GM18519 (cell line): Measurements from ENCODE around the gene NME2.
"Not testable (repeated sequence)": the region's sequence is repeated elsewhere in the genome, so short reads cannot be mapped to it uniquely, and the experiment has no call there.

ENCODE experiments used
- ATAC-seq: cut with Tn5 transposase; IDR thresholded peaks from one replicate; pipeline ENCODE4 v1.9.1; 2021; ENCODE audit warnings: mild to moderate bottlenecking, moderate library complexity; ENCODE audit not compliant: unreplicated experiment, low FRiP score

The NME2 gene

DNA sequence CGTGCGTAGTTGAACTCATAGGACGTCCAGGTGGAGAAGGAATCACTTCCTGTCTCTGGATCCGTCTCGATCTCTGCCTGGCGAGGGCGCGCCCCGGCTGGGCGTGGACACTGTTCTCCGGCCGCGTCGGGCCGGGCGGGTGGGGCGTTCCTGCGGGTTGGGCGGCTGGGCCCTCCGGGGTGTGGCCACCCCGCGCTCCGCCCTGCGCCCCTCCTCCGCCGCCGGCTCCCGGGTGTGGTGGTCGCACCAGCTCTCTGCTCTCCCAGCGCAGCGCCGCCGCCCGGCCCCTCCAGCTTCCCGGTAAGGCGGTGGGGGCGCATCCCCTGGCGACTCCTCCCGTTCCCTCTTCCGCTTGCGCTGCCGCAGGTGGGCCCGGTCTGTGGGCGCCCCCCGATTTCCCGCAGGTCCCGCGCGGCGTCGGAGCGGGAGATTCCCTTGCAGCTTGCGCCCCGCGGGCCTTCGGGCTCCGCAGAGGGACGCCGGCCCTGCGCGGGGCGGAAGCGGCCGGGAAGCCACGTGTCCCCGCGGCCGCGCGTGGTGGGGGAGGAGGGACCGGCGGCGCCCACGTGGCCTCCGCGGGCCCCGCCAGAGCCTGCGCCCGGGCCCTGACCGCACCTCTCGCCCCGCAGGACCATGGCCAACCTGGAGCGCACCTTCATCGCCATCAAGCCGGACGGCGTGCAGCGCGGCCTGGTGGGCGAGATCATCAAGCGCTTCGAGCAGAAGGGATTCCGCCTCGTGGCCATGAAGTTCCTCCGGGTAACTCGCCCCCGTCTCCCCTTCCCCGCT is at the start of gene NME2:
Gene NME2 (plus strand): TSS at position 214 of the 789 bp plus-strand sequence. CDS start 420 bp downstream, at position 634.
- ATAC-seq, result peak; percentile 60

DNA sequence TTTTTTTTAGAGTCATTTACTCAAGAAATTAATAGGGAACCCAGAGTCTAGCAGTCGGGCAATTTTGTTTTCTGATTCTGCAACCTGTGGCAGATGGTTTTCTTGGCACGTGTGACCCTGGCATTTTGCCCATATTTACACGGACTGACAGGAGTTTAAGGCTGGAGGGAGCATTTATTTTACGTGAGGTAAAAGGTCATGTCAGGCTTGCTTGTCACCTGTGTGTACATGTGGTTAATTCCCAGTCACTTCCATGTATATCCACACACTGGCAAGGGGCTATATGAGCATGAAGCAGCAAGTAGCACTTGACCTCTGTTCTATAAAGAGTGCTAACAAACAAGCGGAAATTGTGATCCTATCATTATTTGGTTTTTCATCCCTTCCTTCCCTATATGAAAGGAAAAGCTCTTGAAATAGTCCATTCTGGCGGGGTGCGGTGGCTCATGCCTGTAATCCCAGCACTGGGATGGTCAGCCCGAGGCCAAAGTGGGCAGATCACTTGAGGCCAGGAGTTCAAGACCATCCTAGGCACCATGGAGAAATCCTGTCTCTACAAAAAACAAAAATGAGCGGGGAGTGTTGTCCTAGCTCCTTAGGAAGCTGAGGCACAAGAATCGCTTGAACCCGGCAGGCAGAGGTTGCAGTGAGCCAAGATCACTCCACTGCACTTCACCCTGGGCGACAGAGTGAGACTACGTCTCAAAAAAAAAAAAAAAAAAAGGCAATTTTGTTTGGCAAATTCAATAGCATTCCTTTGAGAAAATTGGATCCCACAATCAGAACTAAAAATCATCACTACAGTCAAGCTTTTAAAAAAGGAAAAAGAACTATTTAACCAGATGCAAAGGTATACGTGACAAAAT is 47.6 kb upstream of the NME2 start:
- no peak for ATAC-seq

DNA sequence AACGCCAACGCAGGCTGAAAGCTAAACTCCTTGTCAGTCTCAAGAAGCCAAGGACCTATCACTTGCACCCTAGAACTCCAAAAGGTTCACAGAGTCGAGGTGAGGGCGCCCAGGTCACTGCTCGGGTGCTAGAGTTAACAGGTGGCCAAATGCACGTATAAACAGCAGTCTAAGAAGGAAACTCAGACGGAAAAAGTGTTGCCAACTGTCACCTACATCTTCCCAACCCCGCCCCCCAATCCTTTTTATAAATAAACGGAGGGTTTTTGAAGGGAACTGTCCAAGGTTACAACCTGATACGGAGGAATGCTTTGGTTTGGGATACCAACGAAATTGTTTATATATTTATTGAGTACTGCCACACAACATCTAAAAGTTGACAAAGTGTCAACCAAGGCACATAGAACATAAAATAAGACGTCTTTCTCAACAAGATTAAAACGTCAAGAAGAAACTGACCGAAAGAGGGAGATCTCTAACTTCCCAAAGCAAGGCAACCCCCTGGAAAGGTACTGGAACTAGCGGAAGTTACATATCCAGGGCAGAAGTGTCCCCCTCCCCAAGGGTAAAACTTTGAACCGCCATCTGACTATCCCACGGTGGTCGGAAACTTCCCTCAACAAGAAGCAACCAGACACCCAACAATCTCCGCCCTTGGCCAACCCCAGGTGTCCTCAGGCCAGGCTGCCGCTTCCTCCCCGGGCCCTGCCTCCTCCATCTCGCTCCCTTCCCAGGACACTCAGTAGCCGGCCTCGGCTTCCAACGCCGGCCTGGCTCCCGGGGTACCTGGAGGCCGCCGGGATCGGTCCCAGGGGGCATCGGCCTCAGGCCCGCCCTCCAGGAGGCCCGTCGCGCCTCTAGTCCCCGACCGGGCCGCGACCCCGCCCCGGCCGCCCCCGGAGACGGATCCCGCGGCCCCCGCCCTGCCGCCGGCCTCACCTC is 46.5 kb upstream of the NME2 start:
- peak; percentile 17 for ATAC-seq

DNA sequence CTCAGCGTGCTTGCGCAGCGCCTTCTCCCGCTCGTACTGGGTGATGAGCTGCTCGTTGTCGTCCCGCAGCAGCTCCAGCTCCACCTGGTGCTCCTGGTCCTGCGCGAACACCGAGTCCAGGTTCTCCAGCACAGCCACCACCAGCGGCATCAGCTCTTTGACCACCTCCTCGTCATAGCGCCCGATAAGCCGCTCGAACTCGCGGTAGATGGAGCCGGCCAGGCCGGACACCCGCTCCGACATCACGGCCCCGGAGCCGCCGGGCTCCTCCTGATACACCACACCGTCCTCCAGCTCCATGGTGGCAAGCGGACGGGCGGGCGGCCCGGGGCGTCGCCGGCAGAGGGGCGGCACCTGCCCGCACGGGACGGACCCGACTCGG is 45.9 kb upstream of the NME2 start:
- peak; percentile 22 for ATAC-seq

DNA sequence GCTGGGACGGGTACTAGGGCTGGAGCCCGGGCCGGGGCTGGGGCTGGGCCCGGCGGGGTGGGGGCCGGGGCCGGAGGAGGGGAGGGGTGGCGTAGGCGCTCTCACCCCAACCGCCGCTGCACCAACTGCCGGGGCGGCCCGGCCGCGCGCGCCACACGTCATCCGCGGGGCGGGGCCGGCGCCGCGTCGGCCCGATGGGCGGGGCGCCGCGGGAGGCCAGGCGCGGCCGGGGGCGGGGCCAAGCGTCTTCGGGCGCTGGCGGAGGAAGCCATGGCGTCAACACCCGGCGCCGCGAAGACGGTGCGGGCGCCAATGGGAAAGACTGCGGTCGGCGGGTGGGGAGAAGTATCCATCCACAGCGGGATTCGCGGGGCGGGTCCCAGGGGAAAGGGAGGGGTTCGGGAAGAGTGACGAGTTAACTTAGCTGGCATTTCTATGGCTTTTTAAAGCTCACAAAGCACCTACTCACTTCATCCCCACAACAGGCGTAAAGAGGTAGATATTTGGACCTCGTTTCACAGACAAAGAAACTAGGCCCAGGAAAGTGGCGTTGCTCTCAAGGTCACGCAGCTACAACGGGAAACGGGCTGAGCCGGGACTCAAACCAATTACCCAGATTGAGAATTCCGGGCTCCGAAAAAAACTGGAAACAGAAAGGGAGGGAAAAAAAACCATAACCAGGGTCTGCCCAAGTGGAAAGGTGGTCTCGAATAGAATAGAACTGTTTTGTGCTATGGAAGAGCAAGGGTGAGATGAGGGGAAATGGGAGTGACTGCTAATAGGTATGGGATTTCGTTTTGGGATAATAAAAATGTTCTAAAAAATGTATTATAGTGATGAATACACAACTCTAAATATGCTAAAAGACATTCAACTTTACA is 45.2 kb upstream of the NME2 start, which contains the start of gene SPAG9:
Gene SPAG9 (minus strand): TSS at position 130 of the 881 bp plus-strand sequence. CDS start 212 bp downstream, outside the sequence.
- ATAC-seq, result peak; percentile 57

DNA sequence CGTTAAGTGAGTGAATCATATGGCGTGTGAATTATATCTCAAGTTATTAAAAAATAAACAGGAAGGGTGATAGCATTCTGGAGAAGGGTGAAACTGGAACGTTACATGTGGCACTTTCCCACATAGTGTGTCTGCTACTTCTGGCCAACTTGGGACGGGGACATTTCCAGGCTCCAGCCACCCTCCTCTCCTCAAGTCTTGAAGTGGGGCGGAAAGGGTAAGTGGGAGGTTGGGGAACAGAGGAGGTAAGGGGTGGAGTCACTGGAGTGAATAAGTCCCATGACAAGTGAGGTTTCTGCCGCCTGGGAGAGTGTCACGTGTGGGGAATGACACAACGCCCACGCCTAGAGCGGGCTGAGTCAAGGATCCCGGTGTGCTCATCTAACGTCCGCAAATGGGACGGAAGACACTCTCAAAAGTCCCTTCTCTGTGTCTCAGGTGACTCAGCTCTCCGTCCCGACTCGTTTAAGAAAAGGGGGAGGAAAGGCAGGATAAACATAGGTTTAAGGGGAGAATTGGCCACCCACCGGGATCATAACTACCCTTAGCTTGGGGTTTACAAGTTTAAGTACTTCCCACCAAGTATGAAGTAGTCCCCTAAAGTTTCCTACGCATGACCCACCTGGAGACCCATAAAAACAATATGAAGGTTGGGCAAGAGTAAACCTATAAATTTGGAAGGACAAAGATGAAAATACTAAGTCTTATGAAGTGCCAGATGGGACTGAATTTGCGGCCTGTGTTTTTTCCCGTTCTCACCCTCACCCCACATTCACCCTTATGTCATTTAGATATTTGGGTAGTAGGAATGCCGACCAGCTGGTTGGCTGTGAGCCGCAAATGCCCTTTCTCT is 44.4 kb upstream of the NME2 start:
- no peak for ATAC-seq

DNA sequence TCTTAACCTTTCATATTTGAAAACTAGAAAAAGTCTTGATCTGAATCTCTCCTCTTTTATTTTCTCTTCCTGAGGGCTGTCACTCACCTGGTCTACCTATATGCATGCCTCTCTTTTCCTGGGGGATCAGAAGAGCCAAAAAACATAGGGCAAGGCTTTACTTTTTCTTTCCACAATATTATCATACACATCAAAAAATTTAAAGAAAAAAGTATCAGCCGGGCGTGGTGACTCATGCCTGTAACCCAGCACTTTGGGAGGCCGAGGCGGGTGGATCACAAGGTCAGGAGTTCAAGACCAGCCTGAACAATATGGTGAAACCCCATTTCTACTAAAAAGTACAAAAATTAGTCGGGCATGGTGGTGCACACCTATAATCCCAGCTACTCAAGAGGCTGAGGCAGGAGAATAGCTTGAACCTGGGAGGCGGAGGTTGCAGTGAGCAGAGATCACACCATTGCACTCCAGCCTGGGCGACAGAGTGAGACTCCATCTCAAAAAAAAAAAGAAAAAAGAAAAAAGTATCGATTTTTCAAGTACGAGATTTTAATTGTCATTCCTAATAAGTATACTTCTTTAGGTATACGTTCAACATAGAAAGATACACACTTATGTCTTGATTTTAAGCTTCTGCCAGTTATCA is 43.6 kb upstream of the NME2 start:
- ATAC-seq, result not testable (repeated sequence)

DNA sequence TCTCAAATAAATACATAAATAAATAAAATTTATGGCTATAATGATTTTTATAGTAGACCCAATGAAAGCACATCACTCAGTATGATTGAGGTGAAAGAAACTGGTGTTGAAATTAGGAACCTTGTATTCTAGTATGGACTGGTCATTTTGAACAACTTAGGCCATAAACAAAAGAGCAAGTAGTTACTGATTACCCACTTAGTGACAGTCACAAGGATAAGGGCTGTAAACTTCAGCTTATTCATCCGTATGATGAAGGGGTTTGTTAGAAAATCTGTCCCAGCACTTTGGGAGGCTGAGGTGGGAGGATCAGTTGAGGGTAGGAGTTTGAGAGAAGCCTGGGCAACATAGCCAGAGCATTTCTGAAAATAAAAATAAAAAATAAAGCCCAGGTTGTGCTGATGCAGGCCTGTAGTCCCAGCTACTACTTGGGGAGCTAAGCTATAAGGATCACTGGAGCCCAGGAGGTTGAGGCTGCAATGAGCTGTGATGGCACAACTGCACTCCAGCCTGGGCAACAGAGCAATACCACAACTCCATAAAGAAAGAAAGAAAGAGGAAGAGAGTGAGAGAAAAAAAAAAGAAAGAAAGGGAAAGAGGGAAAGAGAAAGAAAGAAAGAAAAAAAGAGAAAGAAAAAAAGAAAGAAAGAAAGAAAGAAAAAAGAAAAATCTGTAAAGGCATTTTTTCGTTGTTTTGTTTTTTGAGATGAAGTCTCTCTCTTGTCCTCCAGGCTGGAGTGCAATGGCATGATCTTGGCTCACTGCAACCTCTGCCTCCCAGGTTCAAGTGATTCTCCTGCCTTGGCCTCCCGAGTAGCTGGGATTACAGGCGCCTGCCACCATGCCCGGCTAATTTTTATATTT is 41.3 kb upstream of the NME2 start:
- no peak for ATAC-seq

DNA sequence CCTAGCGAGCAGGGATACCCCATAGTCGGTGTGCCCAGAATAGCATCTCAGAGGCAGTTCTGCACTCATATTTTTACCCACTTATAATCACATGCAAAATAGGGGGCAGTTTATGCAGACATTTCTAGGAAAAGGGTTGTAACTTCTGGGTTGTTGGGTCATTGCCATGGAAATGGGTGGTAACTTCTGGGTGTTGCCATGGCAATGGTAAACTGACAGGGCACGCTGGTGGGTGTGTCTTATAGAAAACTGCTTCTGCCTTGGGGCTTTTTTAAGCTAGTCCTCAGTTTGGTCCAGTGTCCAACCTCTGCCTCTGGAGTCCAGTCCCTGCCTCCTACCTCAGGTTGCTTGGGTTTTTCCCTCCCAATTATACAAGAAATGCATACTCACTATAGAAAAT is 38.1 kb upstream of the NME2 start:
- no peak for ATAC-seq

DNA sequence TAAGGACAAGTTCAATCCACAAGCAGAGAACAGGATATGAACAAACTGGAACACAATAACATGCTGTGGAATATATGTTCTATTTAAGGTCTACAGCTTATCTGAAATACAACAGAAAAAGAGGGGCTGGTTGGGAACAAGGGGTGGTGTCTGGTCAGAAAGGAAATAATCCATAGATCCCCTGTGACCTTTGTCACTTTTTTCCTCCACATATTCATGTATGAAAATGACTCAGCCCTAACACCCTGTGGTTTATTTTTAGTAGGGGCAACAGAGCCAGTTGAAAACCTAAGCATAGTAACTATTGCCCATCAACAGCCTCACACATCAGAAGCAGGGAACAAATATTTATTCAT is 33.3 kb upstream of the NME2 start:
- no peak for ATAC-seq

DNA sequence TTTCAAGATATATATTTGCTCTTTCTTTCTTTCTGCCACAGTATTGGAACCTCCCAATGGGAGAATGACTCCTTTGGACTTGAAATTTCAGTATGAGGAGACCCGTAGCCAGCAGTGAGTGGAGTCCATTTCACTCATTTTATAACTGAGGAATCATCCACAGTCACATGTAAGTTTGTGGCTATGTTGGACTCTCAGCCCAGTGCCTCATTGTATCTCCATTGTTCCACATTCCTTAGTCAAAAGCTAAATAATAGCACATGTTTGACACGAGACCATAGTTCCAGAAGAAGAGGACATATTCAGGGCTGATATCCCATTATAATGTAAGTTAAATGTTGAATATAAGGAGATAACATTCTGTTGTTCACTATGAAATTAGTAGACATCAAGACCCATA is 32.8 kb upstream of the NME2 start:
- ATAC-seq, result no peak

DNA sequence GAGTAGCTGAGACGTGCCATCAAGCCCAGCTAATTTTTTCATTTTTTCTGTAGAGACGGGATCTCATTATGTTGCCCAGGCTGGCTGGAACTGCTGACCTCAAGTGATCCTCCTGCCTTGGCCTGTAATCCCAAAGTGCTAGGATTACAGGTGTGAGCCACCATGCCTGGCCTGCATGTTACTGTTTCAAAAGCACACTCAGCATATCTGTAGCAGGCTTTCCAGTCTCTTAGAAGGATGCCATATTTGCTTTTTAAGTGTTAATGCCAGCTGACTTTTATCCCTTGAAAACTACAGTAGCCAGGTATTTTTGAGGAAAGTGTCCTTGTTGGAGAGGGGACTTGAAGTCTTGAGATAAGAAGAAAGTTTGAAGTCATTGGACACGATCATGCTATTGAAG is 30.3 kb upstream of the NME2 start:
- ATAC-seq, result no peak

DNA sequence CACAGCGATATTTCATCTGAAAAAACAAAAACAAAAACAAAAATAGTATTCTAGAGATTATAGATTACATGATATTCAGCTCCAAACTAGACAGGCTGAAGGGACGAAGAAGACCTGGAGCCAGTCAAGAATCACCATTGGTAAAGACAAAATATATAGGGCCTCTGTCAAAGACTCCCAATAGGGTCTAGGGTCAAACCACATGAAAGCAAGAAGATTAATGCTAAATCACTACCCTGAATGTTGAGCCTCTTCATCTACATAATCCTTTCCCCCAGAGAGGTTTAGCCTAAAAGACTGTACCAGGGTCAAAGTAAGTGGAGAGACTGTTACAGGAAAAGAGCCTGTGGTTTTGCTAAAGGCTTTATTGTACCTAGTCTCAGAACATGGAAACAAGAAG is 23.6 kb upstream of the NME2 start:
- ATAC-seq, result no peak

DNA sequence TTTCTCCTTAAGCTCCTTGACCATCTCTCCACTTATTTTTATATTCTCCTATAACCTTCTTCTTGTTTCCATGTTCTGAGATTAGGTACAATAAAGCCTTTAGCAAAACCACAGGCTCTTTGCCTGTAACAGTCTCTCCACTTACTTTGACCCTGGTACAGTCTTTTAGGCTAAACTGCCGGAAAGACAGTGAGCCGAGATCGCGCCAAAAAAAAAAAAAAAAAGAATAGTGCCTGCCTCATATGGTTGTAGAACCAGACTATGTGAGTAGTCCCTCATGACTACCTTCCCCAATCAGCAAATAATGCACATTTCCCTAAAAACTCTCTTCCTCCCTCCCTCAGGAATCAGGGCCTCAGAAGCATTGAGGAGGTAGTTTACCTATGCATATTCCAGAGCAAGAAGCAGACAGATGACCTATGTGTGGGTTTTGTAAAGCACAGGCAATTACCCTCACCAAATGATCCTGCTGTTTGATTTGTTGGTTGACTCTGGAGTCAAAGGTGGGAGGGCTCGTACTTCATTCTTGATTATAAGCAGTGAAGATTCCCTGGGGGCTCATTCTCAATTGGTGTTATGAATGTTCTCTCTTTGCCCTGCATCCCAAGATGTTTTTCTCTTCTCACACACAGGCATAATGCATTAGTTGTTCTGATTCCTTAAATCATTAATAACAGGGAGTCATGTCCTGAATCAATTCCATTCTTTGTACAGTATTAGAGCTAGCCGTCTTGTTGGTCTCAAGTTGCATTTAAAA is 21.8 kb upstream of the NME2 start:
- ATAC-seq, result no peak

DNA sequence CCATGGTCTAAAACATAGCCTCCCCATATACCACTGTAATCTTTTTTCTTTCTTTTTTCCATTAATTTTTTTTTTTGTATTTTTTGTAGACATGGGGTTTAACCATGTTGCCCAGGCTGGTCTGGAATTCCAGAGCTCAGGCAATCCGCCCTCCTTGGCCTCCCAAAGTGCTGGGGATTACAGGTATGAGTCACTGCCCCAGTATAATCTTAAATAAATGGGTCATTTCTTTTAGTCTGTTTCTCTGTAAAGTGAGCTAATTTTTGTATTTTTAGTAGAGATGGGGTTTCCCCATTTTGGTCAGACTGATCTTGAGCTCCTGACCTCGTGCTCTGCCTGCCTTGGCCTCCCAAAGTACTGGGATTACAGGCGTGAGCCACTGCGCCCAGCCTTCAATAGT is 18.6 kb upstream of the NME2 start:
- no peak for ATAC-seq

DNA sequence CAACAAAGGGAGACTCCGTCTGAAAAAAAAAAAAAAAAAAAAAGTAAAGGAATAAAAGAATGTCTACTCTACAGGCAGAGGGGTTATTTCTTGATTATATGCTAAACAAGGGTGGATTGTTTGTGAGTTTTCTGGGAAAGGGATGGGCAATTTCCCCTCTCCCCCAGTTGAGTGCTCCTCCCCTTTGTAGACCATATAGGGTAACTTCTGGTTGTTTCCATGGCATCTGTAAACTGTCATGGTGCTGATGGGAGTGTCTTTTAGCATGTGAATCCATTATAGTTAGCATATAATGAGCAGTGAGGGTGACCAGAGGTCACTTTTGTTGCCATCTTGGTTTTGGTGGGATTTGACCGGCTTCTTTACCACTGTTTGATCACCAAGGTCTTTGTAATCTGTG is 17.0 kb upstream of the NME2 start:
- no peak for ATAC-seq

DNA sequence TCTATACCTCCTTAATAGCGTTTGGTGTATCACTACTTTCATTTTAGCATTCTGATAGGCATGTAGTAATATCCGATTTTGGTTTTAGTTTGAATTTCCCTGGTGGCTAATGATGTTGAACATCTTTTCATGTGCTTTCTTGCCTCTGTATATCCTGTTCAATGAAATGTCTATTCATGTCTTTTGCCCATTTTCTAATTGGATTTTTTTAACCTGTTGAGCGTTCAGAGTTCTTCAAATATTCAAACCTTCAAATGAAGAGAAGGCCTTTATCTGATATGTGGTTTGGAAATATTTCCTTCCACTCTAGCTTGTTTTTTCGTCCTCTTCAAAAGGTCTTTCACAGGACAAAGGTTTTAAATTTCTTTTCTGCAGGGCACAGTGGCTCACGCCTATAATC is 15.3 kb upstream of the NME2 start:
- no peak for ATAC-seq
